SK-N-SH (cell line): ENCODE data around the gene CRISP3. TPM values are rescaled to one million over a fixed set of nuclear protein-coding genes. Genes with fewer than 3 reads are reported as not detected.

ENCODE experiments used
- CTCF ChIA-PET: fragments of 300-600, 350-600 bp; formaldehyde crosslinking; extraction: SDS; loops from one replicate; lab custom pipeline; 2021; lab: Yijun Ruan, JAX
- POLR2A ChIA-PET: fragments of 350-600 bp; sonication (Branson Sonifier 250); formaldehyde crosslinking; extraction: SDS; loops from one replicate; lab custom pipeline; 2020; ENCODE audit warnings: antibody characterized with exemption, inconsistent platforms; lab: Yijun Ruan, JAX
- DNase-seq: peaks from one replicate; pipeline ENCODE4 v3.0.0; 2012
- H2AFZ ChIP-seq: fragments of 200-600 bp; sonication (generic); 2 replicates; pipeline ENCODE4 v1.8.1; 2016; ENCODE audit warnings: antibody characterized with exemption, mild to moderate bottlenecking, low read depth
- H3F3A ChIP-seq: fragments of 200-600 bp; sonication (generic); replicated peaks from 2 replicates; pipeline ENCODE3; 2016; ENCODE audit warnings: antibody characterized with exemption, mild to moderate bottlenecking; ENCODE audit not compliant: insufficient read depth
- H3K27ac ChIP-seq, 2 experiments: fragments of 200-500 bp in 1 of 2; fragments of 200-600 bp in 1 of 2; sonication (Bioruptor generic) in 1 of 2; sonication (generic), shearing (Covaris generic) in 1 of 2; 2 replicates each; pipeline versions ENCODE4 v1.5.1 to v1.6.1; 2014 to 2016; ENCODE audit warnings: low read depth in 2 of 2, inconsistent platforms in 1 of 2, low read length in 1 of 2, mild to moderate bottlenecking in 1 of 2, mixed read lengths in 1 of 2
- H3K27me3 ChIP-seq: fragments of 200-600 bp; sonication (generic), shearing (Covaris generic); 2 replicates; pipeline ENCODE4 v1.6.1; 2016; ENCODE audit warnings: mixed run types; ENCODE audit not compliant: insufficient read depth
- H3K36me3 ChIP-seq, 2 experiments: fragments of 200-500 bp in 1 of 2; fragments of 200-600 bp in 1 of 2; sonication (Bioruptor generic) in 1 of 2; sonication (generic) in 1 of 2; replicated peaks in 1 of 2; 2 replicates each; pipeline versions ENCODE3 to v1.5.1; 2014 to 2016; ENCODE audit warnings: low read length in 1 of 2, mild to moderate bottlenecking in 1 of 2; ENCODE audit not compliant: insufficient read depth in 2 of 2, control insufficient read depth in 1 of 2
- H3K4me1 ChIP-seq, 2 experiments: fragments of 200-500 bp in 1 of 2; fragments of 200-600 bp in 1 of 2; sonication (Bioruptor generic) in 1 of 2; sonication (generic), shearing (Covaris generic) in 1 of 2; 2 replicates each; pipeline versions ENCODE4 v1.5.1 to v1.6.1; 2014 to 2016; ENCODE audit warnings: low read depth in 1 of 2, low read length in 1 of 2, mixed run types in 1 of 2; ENCODE audit not compliant: insufficient read depth in 2 of 2, control insufficient read depth in 1 of 2
- H3K4me2 ChIP-seq: fragments of 200-600 bp; sonication (generic), shearing (Covaris generic); 2 replicates; pipeline ENCODE4 v1.6.1; 2017; ENCODE audit warnings: mixed run types
- H3K4me3 ChIP-seq, 2 experiments: fragments of 200-500 bp in 1 of 2; fragments of 200-600 bp in 1 of 2; sonication (Bioruptor generic) in 1 of 2; sonication (generic), shearing (Covaris generic) in 1 of 2; 2 replicates each; pipeline versions ENCODE4 v1.5.1 to v1.8.1; 2014 to 2016; ENCODE audit warnings: low read depth in 2 of 2, inconsistent platforms in 1 of 2, low read length in 1 of 2, mild to moderate bottlenecking in 1 of 2, mixed read lengths in 1 of 2, moderate library complexity in 1 of 2
- H3K79me2 ChIP-seq: fragments of 200-600 bp; sonication (generic); 2 replicates; pipeline ENCODE4 v1.8.1; 2017; ENCODE audit warnings: mild to moderate bottlenecking; ENCODE audit not compliant: insufficient read depth
- H3K9ac ChIP-seq: fragments of 200-600 bp; sonication (generic); 2 replicates; pipeline ENCODE4 v1.6.1; 2017; ENCODE audit warnings: mixed run types
- H3K9me2 ChIP-seq: fragments of 200-600 bp; sonication (generic); 2 replicates; pipeline ENCODE4 v1.6.1; 2017; ENCODE audit warnings: mixed run types
- H3K9me3 ChIP-seq: fragments of 200-600 bp; sonication (generic); 2 replicates; pipeline ENCODE4 v1.6.1; 2017; ENCODE audit warnings: mixed run types, mild to moderate bottlenecking, moderate library complexity
- H4K20me1 ChIP-seq: fragments of 200-600 bp; sonication (generic); 2 replicates; pipeline ENCODE4 v1.6.1; 2017; ENCODE audit warnings: mild to moderate bottlenecking, mixed run types; ENCODE audit not compliant: insufficient read depth
- ELF1 ChIP-seq: IDR thresholded peaks from 2 replicates; pipeline ENCODE4 v1.4.0; 2012
- EP300 ChIP-seq, 2 experiments: IDR thresholded peaks; 2 replicates each; pipeline versions ENCODE4 v1.4.0 to v1.6.1; 2012; ENCODE audit warnings: borderline replicate concordance in 1 of 2, low read depth in 1 of 2, low read length in 1 of 2
- FOXJ3 ChIP-seq: sonication (generic); formaldehyde crosslinking; IDR thresholded peaks from 2 replicates; pipeline ENCODE4 v1.5.1; 2020; ENCODE audit warnings: mild to moderate bottlenecking, missing genetic modification reagents
- GABPA ChIP-seq: IDR thresholded peaks from 2 replicates; pipeline ENCODE4 v1.4.0; 2012; ENCODE audit warnings: low read depth, mild to moderate bottlenecking
- GATA2 ChIP-seq: sonication (generic); formaldehyde crosslinking; IDR thresholded peaks from 2 replicates; pipeline ENCODE4 v1.5.0; 2020; ENCODE audit warnings: mild to moderate bottlenecking, missing genetic modification reagents
- MAX ChIP-seq: IDR thresholded peaks from 2 replicates; pipeline ENCODE4 v1.4.0; 2012; ENCODE audit warnings: low read depth
- MEF2A ChIP-seq: IDR thresholded peaks from 2 replicates; pipeline ENCODE4 v1.4.0; 2012; ENCODE audit warnings: low read depth, borderline replicate concordance
- MXI1 ChIP-seq: IDR thresholded peaks from 2 replicates; pipeline ENCODE4 v1.6.1; 2012; ENCODE audit warnings: mild to moderate bottlenecking, low read depth, low read length, improper control_type of control experiment
- NFIC ChIP-seq: IDR thresholded peaks from 2 replicates; pipeline ENCODE4 v1.4.0; 2012; ENCODE audit warnings: borderline replicate concordance
- NRF1 ChIP-seq: IDR thresholded peaks from 2 replicates; pipeline ENCODE4 v1.6.1; 2012; ENCODE audit warnings: low read depth, mild to moderate bottlenecking, low read length
- PBX3 ChIP-seq: IDR thresholded peaks from 2 replicates; pipeline ENCODE4; 2012
- RAD21 ChIP-seq: IDR thresholded peaks from 2 replicates; pipeline ENCODE4 v1.6.1; 2012; ENCODE audit warnings: mild to moderate bottlenecking, low read length
- RXRA ChIP-seq: IDR thresholded peaks from 2 replicates; pipeline ENCODE4 v1.4.0; 2012; ENCODE audit warnings: low read depth, mild to moderate bottlenecking, borderline replicate concordance
- SIN3A ChIP-seq: IDR thresholded peaks from 2 replicates; pipeline ENCODE4 v1.6.1; 2012; ENCODE audit warnings: low read depth, mild to moderate bottlenecking, low read length, moderate library complexity, borderline replicate concordance
- SMC3 ChIP-seq: IDR thresholded peaks from 2 replicates; pipeline ENCODE4 v1.6.1; 2012; ENCODE audit warnings: low read depth, low read length, improper control_type of control experiment
- TAF1 ChIP-seq: IDR thresholded peaks from 2 replicates; pipeline ENCODE4 v1.6.1; 2012; ENCODE audit warnings: low read depth, mild to moderate bottlenecking, low read length, moderate library complexity, borderline replicate concordance
- TCF12 ChIP-seq: IDR thresholded peaks from 2 replicates; pipeline ENCODE4 v1.4.0; 2012
- YY1 ChIP-seq: IDR thresholded peaks from 2 replicates; pipeline ENCODE4 v1.4.0; 2012; ENCODE audit warnings: low read depth, mild to moderate bottlenecking
- WGBS: methylation state at CpG from one replicate; pipeline ENCODE4 v1.1.6; 2017; ENCODE audit warnings: low lambda C conversion rate; 5-methylcytosine and 5-hydroxymethylcytosine counted together
- polyA plus RNA-seq, 3 experiments: library from polyadenylated mRNA; depleted of rRNA; stranded (reverse); fragments of >200 nt; gene quantifications; 2 replicates each; pipeline ENCODE4 v1.2.3, GENCODE V29; 2012
- TF ChIP-seq, protein P1 (sequence below): IDR thresholded peaks from 2 replicates; pipeline ENCODE4 v1.6.1; 2012; ENCODE audit warnings: mild to moderate bottlenecking, low read depth, low read length, moderate library complexity

The CRISP3 gene, protein sequence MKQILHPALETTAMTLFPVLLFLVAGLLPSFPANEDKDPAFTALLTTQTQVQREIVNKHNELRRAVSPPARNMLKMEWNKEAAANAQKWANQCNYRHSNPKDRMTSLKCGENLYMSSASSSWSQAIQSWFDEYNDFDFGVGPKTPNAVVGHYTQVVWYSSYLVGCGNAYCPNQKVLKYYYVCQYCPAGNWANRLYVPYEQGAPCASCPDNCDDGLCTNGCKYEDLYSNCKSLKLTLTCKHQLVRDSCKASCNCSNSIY
- polyA plus RNA-seq (2012; rRNA removed): not detected in 2 replicates
- not detected in 2 replicates for polyA plus RNA-seq (2012; cell fraction: cytosol; rRNA removed)
- polyA plus RNA-seq (2012; cell fraction: nucleus; rRNA removed): not detected in 2 replicates

DNA sequence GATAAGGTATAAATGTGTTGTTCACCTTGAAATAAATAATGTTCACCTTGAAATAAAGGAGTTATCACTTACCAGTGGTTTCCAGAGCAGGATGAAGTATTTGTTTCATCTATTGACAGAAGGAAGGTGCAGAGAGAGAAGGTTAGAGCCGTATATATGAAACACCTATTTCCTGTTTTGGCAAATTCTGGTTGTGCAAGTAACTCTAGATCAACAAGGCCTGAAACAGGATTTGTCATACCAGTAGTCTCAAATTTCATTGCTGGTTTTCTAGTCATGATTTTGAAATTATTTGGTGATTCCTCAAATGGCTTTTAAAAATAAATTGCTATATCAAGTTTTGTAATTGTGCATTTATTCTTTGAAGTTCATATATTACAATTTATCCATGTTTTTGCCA is at the start of gene CRISP3:
CRISP3 (minus strand) TSS at position 130 of the 400 bp plus-strand sequence; CDS start at position 109, 21 bp downstream.
- Histone ChIP-seq H3K9me2 (no peaks in the 10 kb centered on the region), H3K9ac (no peak within 1 kb of the TSS), H3K79me2 (no peaks in the 10 kb centered on the region), H3K27ac (no peak within 1 kb of the TSS), H3K4me1 (no peaks in the 10 kb centered on the region), H3K4me3 (no peak within 1 kb of the TSS), H3K4me2 (no peak within 1 kb of the TSS), H3K9me3 (no peaks in the 10 kb centered on the region), H3K27me3 (no peaks in the 10 kb centered on the region; the same call in 1 of the 2 replicates), H2AFZ (no peak within 1 kb of the TSS), H3K36me3 (no peaks in the 10 kb centered on the region), H4K20me1 (no peaks in the 10 kb centered on the region), H3F3A (no peaks in the 10 kb centered on the region)
- DNase-seq: no peak
- POLR2A ChIA-PET: no interaction called here
- CTCF ChIA-PET: interaction anchor here (1.0 kb wide), 1 partner anchor 8 kb away, joined by 3 read pairs; no protein-coding TSS in a partner anchor
- WGBS: 13% methylated on average over 1 of the region's 1 CpG
- TF ChIP-seq SMC3 (no peak), NFIC (no peak), RXRA (no peak), GATA2 (CRISPR knock-in tag) (no peak), SIN3A (no peak), MXI1 (no peak), PBX3 (no peak), FOXJ3 (no peak), MAX (no peak), TAF1 (no peak)

- ChIA-PET POLR2A (no interaction called here), CTCF (interaction anchor here (0.6 kb wide), 1 partner anchor 16 kb away, joined by 3 read pairs; no protein-coding TSS in a partner anchor)
- Histone ChIP-seq H3F3A (no peaks in the 10 kb centered on the region), H3K4me2 (no peak overlapping the region), H3K27ac (no peak overlapping the region), H3K27me3 (no peaks in the 10 kb centered on the region), H3K79me2 (no peaks in the 10 kb centered on the region), H2AFZ (no peak overlapping the region), H3K4me3 (no peak overlapping the region), H3K4me1 (no peaks in the 10 kb centered on the region), H3K9me2 (no peaks in the 10 kb centered on the region), H3K9ac (no peak overlapping the region), H3K36me3 (no peaks in the 10 kb centered on the region), H3K9me3 (no peaks in the 10 kb centered on the region), H4K20me1 (no peaks in the 10 kb centered on the region)
- DNase-seq: no peak
- 0% methylated on average over 2 of the region's 2 CpGs for WGBS
- TF ChIP-seq PBX3 (no peak), MAX (no peak), TCF12 (no peak), RAD21 (no peak), RXRA (no peak), NRF1 (no peak), ELF1 (no peak), SIN3A (no peak), MEF2A (no peak), GABPA (no peak), YY1 (no peak), EP300 (IDR thresholded peaks at IDR 0.05; ENCODE audit: borderline replicate concordance in 1 of 2, low read depth in 1 of 2, low read length in 1 of 2) (no peak)
- TF ChIP-seq, protein P1, sequence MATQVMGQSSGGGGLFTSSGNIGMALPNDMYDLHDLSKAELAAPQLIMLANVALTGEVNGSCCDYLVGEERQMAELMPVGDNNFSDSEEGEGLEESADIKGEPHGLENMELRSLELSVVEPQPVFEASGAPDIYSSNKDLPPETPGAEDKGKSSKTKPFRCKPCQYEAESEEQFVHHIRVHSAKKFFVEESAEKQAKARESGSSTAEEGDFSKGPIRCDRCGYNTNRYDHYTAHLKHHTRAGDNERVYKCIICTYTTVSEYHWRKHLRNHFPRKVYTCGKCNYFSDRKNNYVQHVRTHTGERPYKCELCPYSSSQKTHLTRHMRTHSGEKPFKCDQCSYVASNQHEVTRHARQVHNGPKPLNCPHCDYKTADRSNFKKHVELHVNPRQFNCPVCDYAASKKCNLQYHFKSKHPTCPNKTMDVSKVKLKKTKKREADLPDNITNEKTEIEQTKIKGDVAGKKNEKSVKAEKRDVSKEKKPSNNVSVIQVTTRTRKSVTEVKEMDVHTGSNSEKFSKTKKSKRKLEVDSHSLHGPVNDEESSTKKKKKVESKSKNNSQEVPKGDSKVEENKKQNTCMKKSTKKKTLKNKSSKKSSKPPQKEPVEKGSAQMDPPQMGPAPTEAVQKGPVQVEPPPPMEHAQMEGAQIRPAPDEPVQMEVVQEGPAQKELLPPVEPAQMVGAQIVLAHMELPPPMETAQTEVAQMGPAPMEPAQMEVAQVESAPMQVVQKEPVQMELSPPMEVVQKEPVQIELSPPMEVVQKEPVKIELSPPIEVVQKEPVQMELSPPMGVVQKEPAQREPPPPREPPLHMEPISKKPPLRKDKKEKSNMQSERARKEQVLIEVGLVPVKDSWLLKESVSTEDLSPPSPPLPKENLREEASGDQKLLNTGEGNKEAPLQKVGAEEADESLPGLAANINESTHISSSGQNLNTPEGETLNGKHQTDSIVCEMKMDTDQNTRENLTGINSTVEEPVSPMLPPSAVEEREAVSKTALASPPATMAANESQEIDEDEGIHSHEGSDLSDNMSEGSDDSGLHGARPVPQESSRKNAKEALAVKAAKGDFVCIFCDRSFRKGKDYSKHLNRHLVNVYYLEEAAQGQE: no peak
These were observed 46.2 kb upstream of the CRISP3 start for GRCh38 chr6:49790341-49790740.
